ENCODE data around the gene TMEM215. TPM values are rescaled to one million over a fixed set of nuclear protein-coding genes. Genes with fewer than 3 reads are reported as not detected.

The TMEM215 gene, protein sequence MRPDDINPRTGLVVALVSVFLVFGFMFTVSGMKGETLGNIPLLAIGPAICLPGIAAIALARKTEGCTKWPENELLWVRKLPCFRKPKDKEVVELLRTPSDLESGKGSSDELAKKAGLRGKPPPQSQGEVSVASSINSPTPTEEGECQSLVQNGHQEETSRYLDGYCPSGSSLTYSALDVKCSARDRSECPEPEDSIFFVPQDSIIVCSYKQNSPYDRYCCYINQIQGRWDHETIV
- total RNA-seq, result under 0.01 TPM in 1 of 2 replicates, not detected in the other

DNA sequence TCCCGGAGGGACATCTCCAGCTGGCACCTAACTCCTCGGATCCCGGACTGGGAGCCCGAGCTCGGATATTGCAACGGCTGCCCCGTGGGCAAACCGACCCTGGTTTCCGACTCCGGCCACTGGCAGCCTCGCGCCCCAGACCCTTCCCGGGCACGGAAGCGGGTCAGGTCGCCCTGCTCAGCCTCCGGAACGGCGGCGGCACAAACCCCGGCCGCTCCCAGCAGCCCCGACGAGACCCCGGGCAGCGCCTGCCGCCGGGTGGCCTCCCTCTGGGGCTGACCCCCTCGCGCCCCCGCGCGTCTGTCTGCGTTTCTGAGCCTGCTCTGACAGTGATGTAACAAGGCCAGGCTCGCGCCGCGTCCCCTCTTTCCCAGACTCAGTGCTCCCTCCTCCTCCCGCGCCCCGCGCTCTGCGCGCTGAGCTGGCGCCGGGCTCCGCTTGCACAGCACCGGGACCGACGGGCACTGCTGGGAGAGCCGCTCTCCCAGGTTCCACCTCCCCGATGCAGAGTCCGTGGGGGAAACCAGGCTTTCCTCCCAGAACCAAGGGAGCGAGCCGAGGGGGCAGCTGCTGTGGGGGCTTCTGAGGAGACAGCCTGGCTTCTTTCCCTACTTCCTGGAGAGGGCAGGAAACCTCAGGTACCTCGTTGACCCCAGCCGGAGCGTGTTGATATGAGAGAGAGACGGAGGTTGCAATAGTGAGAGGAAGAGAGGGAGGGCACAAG, at the start of gene TMEM215:
Gene TMEM215 (plus strand): TSS at position 373 of the 724 bp plus-strand sequence. CDS start 644 bp downstream, outside the sequence.

Other genes with a start within 250 kb of the TMEM215 start
- gene SMIM27, start 231.2 kb upstream of the TMEM215 start, total RNA-seq, result 6.6 and 10.6 TPM in 2 replicates
- 10.9 and 17.0 TPM in 2 replicates for gene TOPORS, start 231.0 kb upstream of the TMEM215 start, total RNA-seq
- gene NDUFB6, start 210.4 kb upstream of the TMEM215 start, total RNA-seq, result 38.2 and 47.8 TPM in 2 replicates
- not detected in 2 replicates for gene TAF1L, start 147.9 kb upstream of the TMEM215 start, total RNA-seq
- 27.7 and 31.3 TPM in 2 replicates for gene APTX, start 218.1 kb downstream of the TMEM215 start, total RNA-seq
- gene DNAJA1, start 241.7 kb downstream of the TMEM215 start, total RNA-seq, result 74.7 and 82.6 TPM in 2 replicates

All from pericardium fibroblast (primary cell).